GM12878 (cell line): ENCODE results near the gene ANKRD28. TPM values are rescaled to one million over a fixed set of nuclear protein-coding genes. Genes with fewer than 3 reads are reported as not detected.

Source experiments
- BMI1 ChIP-seq: fragments of 450-650 bp; IDR thresholded peaks from 2 replicates; pipeline ENCODE4 v1.6.1; 2016; ENCODE audit warnings: mild to moderate bottlenecking, moderate library complexity, borderline replicate concordance
- EZH2 ChIP-seq: IDR thresholded peaks from 2 replicates; pipeline ENCODE4 v1.6.1; 2012; ENCODE audit warnings: low read depth, mild to moderate bottlenecking, control low read depth, inconsistent platforms, low read length, borderline replicate concordance; ENCODE audit not compliant: control insufficient read depth
- IKZF1 ChIP-seq: fragments of 450-650 bp; conservative IDR thresholded peaks from 2 replicates; pipeline ENCODE4 v1.6.1; 2017; ENCODE audit warnings: antibody characterized with exemption, mild to moderate bottlenecking
- JUND ChIP-seq: IDR thresholded peaks from 2 replicates; pipeline ENCODE4 v1.6.1; 2012; ENCODE audit warnings: low read depth, mild to moderate bottlenecking, low read length, improper control_type of control experiment, moderate library complexity
- KAT2A ChIP-seq: conservative IDR thresholded peaks from 2 replicates; pipeline ENCODE4 v1.6.1; 2011; ENCODE audit warnings: low read depth, low read length; ENCODE audit not compliant: control insufficient read depth
- LARP7 ChIP-seq: fragments of 450-650 bp; IDR thresholded peaks from 2 replicates; pipeline ENCODE4 v1.6.1; 2017; ENCODE audit warnings: mild to moderate bottlenecking
- MTA2 ChIP-seq: fragments of 450-650 bp; IDR thresholded peaks from 2 replicates; pipeline ENCODE4 v1.6.1; 2016; ENCODE audit warnings: low read depth, mild to moderate bottlenecking, moderate library complexity
- NFYA ChIP-seq: IDR thresholded peaks from 2 replicates; pipeline ENCODE4 v1.6.1; 2011; ENCODE audit warnings: low read depth, mild to moderate bottlenecking, low read length, improper control_type of control experiment, borderline replicate concordance
- PML ChIP-seq: IDR thresholded peaks from 2 replicates; pipeline ENCODE4 v1.6.1; 2012; ENCODE audit warnings: low read length, inconsistent platforms
- POLR2A ChIP-seq: IDR thresholded peaks from 2 replicates; pipeline ENCODE4 v1.6.1; 2011; ENCODE audit warnings: low read depth, mild to moderate bottlenecking, low read length
- SPI1 ChIP-seq: IDR thresholded peaks from 2 replicates; pipeline ENCODE4 v1.6.1; 2011; ENCODE audit warnings: low read depth, mild to moderate bottlenecking, low read length, moderate library complexity, borderline replicate concordance; ENCODE audit not compliant: insufficient read depth
- STAT3 ChIP-seq: IDR thresholded peaks from 2 replicates; pipeline ENCODE4 v1.6.1; 2011; ENCODE audit warnings: low read depth, low read length, improper control_type of control experiment
- TBL1XR1 ChIP-seq: IDR thresholded peaks from 2 replicates; pipeline ENCODE4 v1.6.1; 2012; ENCODE audit warnings: low read depth, low read length, improper control_type of control experiment
- YY1 ChIP-seq: IDR thresholded peaks from 2 replicates; pipeline ENCODE4 v1.6.1; 2011; ENCODE audit warnings: low read depth, mild to moderate bottlenecking, low read length
- polyA plus RNA-seq, 11 experiments: library from polyadenylated mRNA; depleted of rRNA in 4 of 11; unstranded in 6 of 11; stranded (reverse) in 5 of 11; fragments of >200 nt; fragmentation: Nextera tagmentation in 4 of 11; fragmentation: Illumina TruSeq in 1 of 11; extraction: Ambion mirVana in 4 of 11; extraction: Trizol in 1 of 11; gene quantifications; 1 replicate in 1 of 11; 2 replicates in 10 of 11; pipeline versions ENCODE4 v1.2.1 to v1.2.3, GENCODE V29; 2011 to 2016; ENCODE audit warnings: inconsistent platforms in 2 of 11, missing spikeins in 2 of 11, low read depth in 1 of 11
- total RNA-seq, 4 experiments: library from RNA; depleted of rRNA in 3 of 4; stranded (reverse); fragments of >200 nt in 3 of 4; fragmentation: Illumina TruSeq in 1 of 4; extraction: Trizol in 1 of 4; gene quantifications; 2 replicates each; pipeline versions ENCODE4 v1.2.1 to v1.2.3, GENCODE V29; 2013 to 2021
- TF ChIP-seq, protein P1 (sequence below): fragments of 450-650 bp; conservative IDR thresholded peaks from 2 replicates; pipeline ENCODE4 v1.6.1; 2017; ENCODE audit warnings: mild to moderate bottlenecking, moderate library complexity
- TF ChIP-seq, protein P2 (sequence below): fragments of 450-650 bp; IDR thresholded peaks from 2 replicates; pipeline ENCODE4 v1.6.1; 2016; ENCODE audit warnings: mild to moderate bottlenecking
- TF ChIP-seq, protein P3 (sequence below): fragments of 450-650 bp; IDR thresholded peaks from 2 replicates; pipeline ENCODE4 v1.6.1; 2017; ENCODE audit warnings: borderline replicate concordance
- TF ChIP-seq, protein P4 (sequence below): IDR thresholded peaks from 2 replicates; pipeline ENCODE4 v1.6.1; 2012; ENCODE audit warnings: low read depth, low read length, improper control_type of control experiment
- TF ChIP-seq, protein P5 (sequence below): fragments of 450-650 bp; IDR thresholded peaks from 2 replicates; pipeline ENCODE4 v1.6.1; 2017; ENCODE audit warnings: mild to moderate bottlenecking, low read depth, inconsistent platforms; ENCODE audit not compliant: poor library complexity, severe bottlenecking
- TF ChIP-seq, protein P6 (sequence below): IDR thresholded peaks from 2 replicates; pipeline ENCODE4 v1.6.1; 2011; ENCODE audit warnings: borderline replicate concordance, low read depth, mild to moderate bottlenecking, moderate library complexity, low read length; ENCODE audit not compliant: insufficient read depth, poor library complexity, severe bottlenecking

Gene ANKRD28
- total and polyA plus RNA-seq, 10 of the 15 experiments (the other 5 are each of a cell fraction or from before 2014, with no cell fraction given): 11.2 to 105 (median 38.3) TPM

DNA sequence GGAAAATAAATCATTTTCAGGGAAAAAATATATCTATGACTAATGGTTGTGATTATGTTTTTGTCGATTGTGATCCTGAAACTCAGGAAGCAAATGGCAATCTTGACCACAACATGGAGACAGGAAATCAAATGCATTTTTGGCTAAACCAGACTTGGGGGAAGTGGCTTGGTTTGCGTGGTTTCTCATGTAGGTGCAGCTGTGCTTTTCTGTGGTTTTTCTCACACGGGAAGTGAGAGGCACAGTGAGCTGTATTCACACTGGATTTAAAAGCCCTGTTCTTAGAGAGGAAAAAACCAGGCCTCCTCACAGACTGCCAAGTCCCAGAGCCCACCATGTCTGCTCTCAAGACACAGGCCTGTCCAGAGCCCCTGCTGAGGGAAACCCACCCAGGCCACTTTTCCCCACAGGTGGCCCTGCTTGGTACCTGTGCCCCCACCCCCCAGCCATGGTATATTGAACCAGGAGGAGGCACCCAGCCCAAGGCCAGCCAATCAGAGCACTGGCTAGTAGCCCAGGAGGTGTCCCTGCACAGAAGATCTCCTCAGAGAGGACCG lies 150.1 kb downstream of the ANKRD28 start (continued):
- TF ChIP-seq, protein P1, sequence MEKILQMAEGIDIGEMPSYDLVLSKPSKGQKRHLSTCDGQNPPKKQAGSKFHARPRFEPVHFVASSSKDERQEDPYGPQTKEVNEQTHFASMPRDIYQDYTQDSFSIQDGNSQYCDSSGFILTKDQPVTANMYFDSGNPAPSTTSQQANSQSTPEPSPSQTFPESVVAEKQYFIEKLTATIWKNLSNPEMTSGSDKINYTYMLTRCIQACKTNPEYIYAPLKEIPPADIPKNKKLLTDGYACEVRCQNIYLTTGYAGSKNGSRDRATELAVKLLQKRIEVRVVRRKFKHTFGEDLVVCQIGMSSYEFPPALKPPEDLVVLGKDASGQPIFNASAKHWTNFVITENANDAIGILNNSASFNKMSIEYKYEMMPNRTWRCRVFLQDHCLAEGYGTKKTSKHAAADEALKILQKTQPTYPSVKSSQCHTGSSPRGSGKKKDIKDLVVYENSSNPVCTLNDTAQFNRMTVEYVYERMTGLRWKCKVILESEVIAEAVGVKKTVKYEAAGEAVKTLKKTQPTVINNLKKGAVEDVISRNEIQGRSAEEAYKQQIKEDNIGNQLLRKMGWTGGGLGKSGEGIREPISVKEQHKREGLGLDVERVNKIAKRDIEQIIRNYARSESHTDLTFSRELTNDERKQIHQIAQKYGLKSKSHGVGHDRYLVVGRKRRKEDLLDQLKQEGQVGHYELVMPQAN: peak; percentile 43; the same call in 1 of the 2 replicates
- no peak for TF ChIP-seq NFYA
- TF ChIP-seq TBL1XR1: peak; percentile 84
- TF ChIP-seq, protein P2, sequence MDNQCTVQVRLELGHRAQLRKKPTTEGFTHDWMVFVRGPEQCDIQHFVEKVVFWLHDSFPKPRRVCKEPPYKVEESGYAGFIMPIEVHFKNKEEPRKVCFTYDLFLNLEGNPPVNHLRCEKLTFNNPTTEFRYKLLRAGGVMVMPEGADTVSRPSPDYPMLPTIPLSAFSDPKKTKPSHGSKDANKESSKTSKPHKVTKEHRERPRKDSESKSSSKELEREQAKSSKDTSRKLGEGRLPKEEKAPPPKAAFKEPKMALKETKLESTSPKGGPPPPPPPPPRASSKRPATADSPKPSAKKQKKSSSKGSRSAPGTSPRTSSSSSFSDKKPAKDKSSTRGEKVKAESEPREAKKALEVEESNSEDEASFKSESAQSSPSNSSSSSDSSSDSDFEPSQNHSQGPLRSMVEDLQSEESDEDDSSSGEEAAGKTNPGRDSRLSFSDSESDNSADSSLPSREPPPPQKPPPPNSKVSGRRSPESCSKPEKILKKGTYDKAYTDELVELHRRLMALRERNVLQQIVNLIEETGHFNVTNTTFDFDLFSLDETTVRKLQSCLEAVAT: peak; percentile 90
- TF ChIP-seq BMI1: peak; percentile 76; the same call in 1 of the 2 replicates
- peak; percentile 30; the same call in 1 of the 2 replicates for TF ChIP-seq POLR2A
- TF ChIP-seq, protein P3, sequence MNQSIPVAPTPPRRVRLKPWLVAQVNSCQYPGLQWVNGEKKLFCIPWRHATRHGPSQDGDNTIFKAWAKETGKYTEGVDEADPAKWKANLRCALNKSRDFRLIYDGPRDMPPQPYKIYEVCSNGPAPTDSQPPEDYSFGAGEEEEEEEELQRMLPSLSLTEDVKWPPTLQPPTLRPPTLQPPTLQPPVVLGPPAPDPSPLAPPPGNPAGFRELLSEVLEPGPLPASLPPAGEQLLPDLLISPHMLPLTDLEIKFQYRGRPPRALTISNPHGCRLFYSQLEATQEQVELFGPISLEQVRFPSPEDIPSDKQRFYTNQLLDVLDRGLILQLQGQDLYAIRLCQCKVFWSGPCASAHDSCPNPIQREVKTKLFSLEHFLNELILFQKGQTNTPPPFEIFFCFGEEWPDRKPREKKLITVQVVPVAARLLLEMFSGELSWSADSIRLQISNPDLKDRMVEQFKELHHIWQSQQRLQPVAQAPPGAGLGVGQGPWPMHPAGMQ: peak; percentile 85
- TF ChIP-seq SPI1: peak; percentile 97
- 0 out of 2 replicates have a peak, but pooled peaks have one; percentile 75 for TF ChIP-seq EZH2
- no peak for TF ChIP-seq JUND
- TF ChIP-seq, protein P4, sequence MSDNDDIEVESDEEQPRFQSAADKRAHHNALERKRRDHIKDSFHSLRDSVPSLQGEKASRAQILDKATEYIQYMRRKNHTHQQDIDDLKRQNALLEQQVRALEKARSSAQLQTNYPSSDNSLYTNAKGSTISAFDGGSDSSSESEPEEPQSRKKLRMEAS: no peak
- TF ChIP-seq, protein P5, sequence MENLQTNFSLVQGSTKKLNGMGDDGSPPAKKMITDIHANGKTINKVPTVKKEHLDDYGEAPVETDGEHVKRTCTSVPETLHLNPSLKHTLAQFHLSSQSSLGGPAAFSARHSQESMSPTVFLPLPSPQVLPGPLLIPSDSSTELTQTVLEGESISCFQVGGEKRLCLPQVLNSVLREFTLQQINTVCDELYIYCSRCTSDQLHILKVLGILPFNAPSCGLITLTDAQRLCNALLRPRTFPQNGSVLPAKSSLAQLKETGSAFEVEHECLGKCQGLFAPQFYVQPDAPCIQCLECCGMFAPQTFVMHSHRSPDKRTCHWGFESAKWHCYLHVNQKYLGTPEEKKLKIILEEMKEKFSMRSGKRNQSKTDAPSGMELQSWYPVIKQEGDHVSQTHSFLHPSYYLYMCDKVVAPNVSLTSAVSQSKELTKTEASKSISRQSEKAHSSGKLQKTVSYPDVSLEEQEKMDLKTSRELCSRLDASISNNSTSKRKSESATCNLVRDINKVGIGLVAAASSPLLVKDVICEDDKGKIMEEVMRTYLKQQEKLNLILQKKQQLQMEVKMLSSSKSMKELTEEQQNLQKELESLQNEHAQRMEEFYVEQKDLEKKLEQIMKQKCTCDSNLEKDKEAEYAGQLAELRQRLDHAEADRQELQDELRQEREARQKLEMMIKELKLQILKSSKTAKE: peak; percentile 93
- TF ChIP-seq STAT3: peak; percentile 81; the same call in 1 of the 2 replicates
- peak; percentile 84; the same call in 1 of the 2 replicates for TF ChIP-seq PML
- TF ChIP-seq, protein P6, sequence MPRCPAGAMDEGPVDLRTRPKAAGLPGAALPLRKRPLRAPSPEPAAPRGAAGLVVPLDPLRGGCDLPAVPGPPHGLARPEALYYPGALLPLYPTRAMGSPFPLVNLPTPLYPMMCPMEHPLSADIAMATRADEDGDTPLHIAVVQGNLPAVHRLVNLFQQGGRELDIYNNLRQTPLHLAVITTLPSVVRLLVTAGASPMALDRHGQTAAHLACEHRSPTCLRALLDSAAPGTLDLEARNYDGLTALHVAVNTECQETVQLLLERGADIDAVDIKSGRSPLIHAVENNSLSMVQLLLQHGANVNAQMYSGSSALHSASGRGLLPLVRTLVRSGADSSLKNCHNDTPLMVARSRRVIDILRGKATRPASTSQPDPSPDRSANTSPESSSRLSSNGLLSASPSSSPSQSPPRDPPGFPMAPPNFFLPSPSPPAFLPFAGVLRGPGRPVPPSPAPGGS: peak; percentile 77
- TF ChIP-seq LARP7: no peak; the same call in 1 of the 2 replicates
- TF ChIP-seq KAT2A: no peak
- TF ChIP-seq IKZF1: peak; percentile 99
- TF ChIP-seq MTA2: peak; percentile 94
- peak; percentile 43 for TF ChIP-seq YY1
- TF ChIP-seq, all 136 proteins: peak for 65
